ENCODE measurements around the gene CFAP70. TPM values are rescaled to one million over a fixed set of nuclear protein-coding genes. Genes with fewer than 3 reads are reported as not detected.

Gene CFAP70
- polyA plus RNA-seq, 4 donors: 0.45 to 6.7 (median 0.45) TPM; not detected in 1

Other genes with a start within 250 kb of the CFAP70 start
- 1 to 10 TPM; 1.9 to 4.7 (median 2.2) TPM for gene NUDT13, start 248.4 kb downstream of the CFAP70 start, polyA plus RNA-seq
- gene ECD, start 190.9 kb downstream of the CFAP70 start, polyA plus RNA-seq: 10 to 100 TPM in 2 of 4 donors, 1 to 10 TPM in 2; 7.4 to 24.6 (median 9.4) TPM
- gene FAM149B1, start 190.7 kb downstream of the CFAP70 start, polyA plus RNA-seq: 10 to 100 TPM; 13.2 to 30.8 (median 16.8) TPM
- gene DNAJC9, start 111.6 kb downstream of the CFAP70 start, polyA plus RNA-seq: 10 to 100 TPM; 11.4 to 24.0 (median 17.1) TPM
- gene MRPS16, start 106.2 kb downstream of the CFAP70 start, polyA plus RNA-seq: 10 to 100 TPM; 57.0 to 85.6 (median 75.6) TPM
- 10 to 100 TPM; 44.3 to 64.8 (median 55.7) TPM for gene ANXA7, start 55.2 kb upstream of the CFAP70 start, polyA plus RNA-seq
- gene MSS51, start 74.7 kb upstream of the CFAP70 start, polyA plus RNA-seq: 1 to 10 TPM in 3 of 4 donors, under 1 TPM in 1; 0.91 to 3.1 (median 1.7) TPM
- gene PPP3CB, start 137.2 kb upstream of the CFAP70 start, polyA plus RNA-seq: 10 to 100 TPM; 21.3 to 43.7 (median 24.9) TPM
- 10 to 100 TPM in 1 of 4 donors, 1 to 10 TPM in 3; 2.4 to 44.8 (median 9.3) TPM for gene USP54, start 232.5 kb upstream of the CFAP70 start, polyA plus RNA-seq

Measured in small intestine (tissue), 4 donors.